Measurements from ENCODE around the gene SLCO4A1. TPM values are rescaled to one million over a fixed set of nuclear protein-coding genes. Genes with fewer than 3 reads are reported as not detected.

The SLCO4A1 gene
- total RNA-seq, 2 donors from 2014 or later, result 26.1 to 34.6 TPM

- Mint-ChIP-seq H3K27me3 (ENCODE audit: low read depth) (peaks cover 12% of the 10 kb centered on the region), H3K4me3 (no peak overlapping the region), H3K9me3 (no peaks in the 10 kb centered on the region), H3K4me1 (ENCODE audit: low read depth) (peaks cover 5% of the 10 kb centered on the region), H3K36me3 (ENCODE audit: insufficient read depth in 2 of 2) (no peaks in the 10 kb centered on the region), H3K27ac (no peak overlapping the region)
- DNase-seq (no peak), ATAC-seq (replicated peaks in 1 of 2) (no peak)
Measured at GRCh38 chr20:62631336-62632308, 10.7 kb upstream of the SLCO4A1 start.

GRCh38 chr20:62632575-62633090, 9.7 kb upstream of the SLCO4A1 start:
- Mint-ChIP-seq H3K27ac (no peak overlapping the region), H3K9me3 (no peaks in the 10 kb centered on the region), H3K4me3 (no peak overlapping the region), H3K36me3 (ENCODE audit: insufficient read depth in 2 of 2) (no peaks in the 10 kb centered on the region), H3K27me3 (ENCODE audit: low read depth) (peaks cover 12% of the 10 kb centered on the region), H3K4me1 (ENCODE audit: low read depth) (peaks cover 5% of the 10 kb centered on the region)
- DNase-seq (no peak), ATAC-seq (replicated peaks in 1 of 2) (no peak)

GRCh38 chr20:62633598-62634329, 8.5 kb upstream of the SLCO4A1 start:
- no peak overlapping the region for H3K4me3 Mint-ChIP-seq
- H3K9me3 Mint-ChIP-seq, result no peaks in the 10 kb centered on the region
- ATAC-seq (replicated peaks in 1 of 2), result no peak
- H3K27ac Mint-ChIP-seq, result no peak overlapping the region
- peaks cover 5% of the 10 kb centered on the region for H3K4me1 Mint-ChIP-seq (ENCODE audit: low read depth)
- DNase-seq, result no peak
- H3K36me3 Mint-ChIP-seq (ENCODE audit: insufficient read depth in 2 of 2), result no peaks in the 10 kb centered on the region
- H3K27me3 Mint-ChIP-seq (ENCODE audit: low read depth), result peaks cover 12% of the 10 kb centered on the region

- H3K27ac Mint-ChIP-seq, result no peak overlapping the region
- ATAC-seq (replicated peaks in 1 of 2) (no peak), DNase-seq (no peak)
- peaks cover 18% of the 10 kb centered on the region for H3K27me3 Mint-ChIP-seq (ENCODE audit: low read depth)
- H3K4me3 Mint-ChIP-seq, result no peak overlapping the region
- peaks cover 5% of the 10 kb centered on the region for H3K4me1 Mint-ChIP-seq (ENCODE audit: low read depth)
- no peaks in the 10 kb centered on the region for H3K36me3 Mint-ChIP-seq (ENCODE audit: insufficient read depth in 2 of 2)
- no peaks in the 10 kb centered on the region for H3K9me3 Mint-ChIP-seq
Measured at GRCh38 chr20:62634330-62634967, 7.9 kb upstream of the SLCO4A1 start.

GRCh38 chr20:62635232-62635631, 7.1 kb upstream of the SLCO4A1 start:
- Mint-ChIP-seq H3K4me1 (ENCODE audit: low read depth) (peaks cover 5% of the 10 kb centered on the region), H3K36me3 (ENCODE audit: insufficient read depth in 2 of 2) (no peaks in the 10 kb centered on the region), H3K9me3 (no peaks in the 10 kb centered on the region), H3K4me3 (no peak overlapping the region), H3K27ac (no peak overlapping the region), H3K27me3 (ENCODE audit: low read depth) (peaks cover 24% of the 10 kb centered on the region)
- ATAC-seq (replicated peaks in 1 of 2), result no peak
- DNase-seq, result no peak

GRCh38 chr20:62635852-62636251, 6.5 kb upstream of the SLCO4A1 start:
- no peak overlapping the region for H3K4me3 Mint-ChIP-seq
- H3K9me3 Mint-ChIP-seq, result no peaks in the 10 kb centered on the region
- DNase-seq (no peak), ATAC-seq (replicated peaks in 1 of 2) (no peak)
- peak overlapping the region; percentile 74 for H3K27ac Mint-ChIP-seq
- peaks cover 5% of the 10 kb centered on the region for H3K4me1 Mint-ChIP-seq (ENCODE audit: low read depth)
- H3K27me3 Mint-ChIP-seq (ENCODE audit: low read depth), result peaks cover 24% of the 10 kb centered on the region
- H3K36me3 Mint-ChIP-seq (ENCODE audit: insufficient read depth in 2 of 2), result no peaks in the 10 kb centered on the region

- Mint-ChIP-seq H3K36me3 (ENCODE audit: insufficient read depth in 2 of 2) (no peaks in the 10 kb centered on the region), H3K27me3 (ENCODE audit: low read depth) (peaks cover 24% of the 10 kb centered on the region), H3K4me1 (ENCODE audit: low read depth) (peaks cover 5% of the 10 kb centered on the region), H3K27ac (no peak overlapping the region), H3K9me3 (no peaks in the 10 kb centered on the region), H3K4me3 (no peak overlapping the region)
- peak; percentile 31 to 50 for ATAC-seq (replicated peaks in 1 of 2)
- no peak for DNase-seq
Measured at GRCh38 chr20:62636446-62636845, 5.9 kb upstream of the SLCO4A1 start.

GRCh38 chr20:62637110-62637509, 5.2 kb upstream of the SLCO4A1 start:
- Mint-ChIP-seq H3K4me3 (no peak overlapping the region), H3K27ac (no peak overlapping the region), H3K9me3 (no peaks in the 10 kb centered on the region), H3K4me1 (ENCODE audit: low read depth) (peaks cover 5% of the 10 kb centered on the region), H3K27me3 (ENCODE audit: low read depth) (peaks cover 24% of the 10 kb centered on the region), H3K36me3 (ENCODE audit: insufficient read depth in 2 of 2) (no peaks in the 10 kb centered on the region)
- DNase-seq (no peak), ATAC-seq (replicated peaks in 1 of 2) (no peak)

- H3K9me3 Mint-ChIP-seq, result no peaks in the 10 kb centered on the region
- H3K27ac Mint-ChIP-seq, result no peak overlapping the region
- H3K4me3 Mint-ChIP-seq, result no peak overlapping the region
- H3K27me3 Mint-ChIP-seq (ENCODE audit: low read depth), result peaks cover 24% of the 10 kb centered on the region
- H3K4me1 Mint-ChIP-seq (ENCODE audit: low read depth), result peaks cover 5% of the 10 kb centered on the region
- no peak for DNase-seq
- H3K36me3 Mint-ChIP-seq (ENCODE audit: insufficient read depth in 2 of 2), result no peaks in the 10 kb centered on the region
- no peak for ATAC-seq (replicated peaks in 1 of 2)
Measured at GRCh38 chr20:62637521-62638054, 4.7 kb upstream of the SLCO4A1 start.

- Mint-ChIP-seq H3K4me1 (ENCODE audit: low read depth) (peaks cover 5% of the 10 kb centered on the region), H3K9me3 (no peaks in the 10 kb centered on the region), H3K36me3 (ENCODE audit: insufficient read depth in 2 of 2) (no peaks in the 10 kb centered on the region), H3K27me3 (ENCODE audit: low read depth) (peaks cover 24% of the 10 kb centered on the region), H3K4me3 (no peak overlapping the region), H3K27ac (no peak overlapping the region)
- ATAC-seq (replicated peaks in 1 of 2) (no peak), DNase-seq (no peak)
Measured at GRCh38 chr20:62638055-62638570, 4.2 kb upstream of the SLCO4A1 start.

GRCh38 chr20:62638679-62639406, 3.5 kb upstream of the SLCO4A1 start:
- DNase-seq, result no peak
- Mint-ChIP-seq H3K4me3 (no peak overlapping the region), H3K27ac (no peak overlapping the region), H3K27me3 (ENCODE audit: low read depth) (peaks cover 24% of the 10 kb centered on the region), H3K36me3 (ENCODE audit: insufficient read depth in 2 of 2) (no peaks in the 10 kb centered on the region), H3K4me1 (ENCODE audit: low read depth) (peaks cover 11% of the 10 kb centered on the region), H3K9me3 (no peaks in the 10 kb centered on the region)
- no peak for ATAC-seq (replicated peaks in 1 of 2)

- no peak for DNase-seq
- Mint-ChIP-seq H3K36me3 (ENCODE audit: insufficient read depth in 2 of 2) (no peaks in the 10 kb centered on the region), H3K9me3 (no peaks in the 10 kb centered on the region), H3K4me3 (no peak overlapping the region), H3K27ac (no peak overlapping the region), H3K27me3 (ENCODE audit: low read depth) (peaks cover 24% of the 10 kb centered on the region), H3K4me1 (ENCODE audit: low read depth) (peaks cover 16% of the 10 kb centered on the region)
- no peak for ATAC-seq (replicated peaks in 1 of 2)
Measured at GRCh38 chr20:62639765-62640164, 2.5 kb upstream of the SLCO4A1 start.

All from activated T-cell treated with anti-CD3 and anti-CD28 coated beads, Interleukin-2, amount 50 U/mL, for 72 hours (primary cell).